ENCODE results near the gene ANTXR2.

DNA sequence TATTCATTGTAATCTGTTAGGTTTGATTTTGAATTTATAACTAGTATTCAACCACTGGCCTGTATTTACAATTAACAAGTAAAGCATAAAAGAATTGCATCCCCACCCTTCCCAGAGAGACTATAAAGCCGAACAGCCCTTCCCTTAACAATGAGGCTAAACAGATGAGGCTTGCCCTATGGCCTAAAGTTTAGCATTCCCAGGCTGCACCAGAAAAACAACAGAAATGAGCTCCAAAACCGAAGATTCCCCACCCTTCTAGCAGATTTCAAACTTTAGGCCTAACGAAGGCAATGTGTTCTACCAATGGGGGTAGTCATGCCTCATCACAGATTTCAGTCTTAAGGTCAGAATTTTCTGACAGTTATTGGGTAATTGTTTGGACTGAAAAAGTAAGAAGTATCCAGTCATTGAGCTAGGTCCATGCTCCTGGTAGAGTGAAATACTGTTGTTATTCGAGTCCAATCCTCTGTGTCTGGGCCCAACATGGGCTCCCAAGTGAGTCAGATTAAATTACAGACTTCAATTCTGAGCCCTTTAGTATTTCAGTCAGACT lies 197.6 kb downstream of the ANTXR2 start:
- TF ChIP-seq, protein P1, sequence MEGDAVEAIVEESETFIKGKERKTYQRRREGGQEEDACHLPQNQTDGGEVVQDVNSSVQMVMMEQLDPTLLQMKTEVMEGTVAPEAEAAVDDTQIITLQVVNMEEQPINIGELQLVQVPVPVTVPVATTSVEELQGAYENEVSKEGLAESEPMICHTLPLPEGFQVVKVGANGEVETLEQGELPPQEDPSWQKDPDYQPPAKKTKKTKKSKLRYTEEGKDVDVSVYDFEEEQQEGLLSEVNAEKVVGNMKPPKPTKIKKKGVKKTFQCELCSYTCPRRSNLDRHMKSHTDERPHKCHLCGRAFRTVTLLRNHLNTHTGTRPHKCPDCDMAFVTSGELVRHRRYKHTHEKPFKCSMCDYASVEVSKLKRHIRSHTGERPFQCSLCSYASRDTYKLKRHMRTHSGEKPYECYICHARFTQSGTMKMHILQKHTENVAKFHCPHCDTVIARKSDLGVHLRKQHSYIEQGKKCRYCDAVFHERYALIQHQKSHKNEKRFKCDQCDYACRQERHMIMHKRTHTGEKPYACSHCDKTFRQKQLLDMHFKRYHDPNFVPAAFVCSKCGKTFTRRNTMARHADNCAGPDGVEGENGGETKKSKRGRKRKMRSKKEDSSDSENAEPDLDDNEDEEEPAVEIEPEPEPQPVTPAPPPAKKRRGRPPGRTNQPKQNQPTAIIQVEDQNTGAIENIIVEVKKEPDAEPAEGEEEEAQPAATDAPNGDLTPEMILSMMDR (IDR thresholded peaks at IDR 0.05): no peak
- no peak for TF ChIP-seq POLR2A (IDR thresholded peaks at IDR 0.05)

Data from right lobe of liver (tissue), 4 donors.